NCI-H774 (cell line): ENCODE data around the gene NEURL1B.
"Not testable (repeated sequence)": the region's sequence is repeated elsewhere in the genome, so short reads cannot be mapped to it uniquely, and the experiment has no call there.

ENCODE experiments used
- DNase-seq: peaks from one replicate; lab custom pipeline; 2025; lab: John Stamatoyannopoulos, UW

The NEURL1B gene

GRCh38 chr5:172695232-172696054 lies 54.4 kb downstream of the NEURL1B start:
- DNase-seq: no peak

GRCh38 chr5:172696171-172696849 lies 55.2 kb downstream of the NEURL1B start:
- no peak for DNase-seq

- DNase-seq: peak; percentile 72
Observed at GRCh38 chr5:172697123-172698121, 56.4 kb downstream of the NEURL1B start.

GRCh38 chr5:172699423-172699822 lies 58.4 kb downstream of the NEURL1B start:
- no peak for DNase-seq

- no peak for DNase-seq
Observed at GRCh38 chr5:172699999-172700364, 58.9 kb downstream of the NEURL1B start.

- DNase-seq: no peak
Observed at GRCh38 chr5:172700365-172701290, 59.6 kb downstream of the NEURL1B start.

GRCh38 chr5:172701291-172701656 lies 60.2 kb downstream of the NEURL1B start:
- no peak for DNase-seq

GRCh38 chr5:172703952-172704351 lies 62.9 kb downstream of the NEURL1B start:
- no peak for DNase-seq

- no peak for DNase-seq
Observed at GRCh38 chr5:172705576-172706084, 64.6 kb downstream of the NEURL1B start.

GRCh38 chr5:172706796-172707195 lies 65.7 kb downstream of the NEURL1B start:
- DNase-seq: no peak

- DNase-seq: no peak
Observed at GRCh38 chr5:172707285-172708182, 66.5 kb downstream of the NEURL1B start.

- no peak for DNase-seq
Observed at GRCh38 chr5:172708183-172708505, 67.1 kb downstream of the NEURL1B start.

GRCh38 chr5:172710676-172711075 lies 69.6 kb downstream of the NEURL1B start:
- DNase-seq: no peak

- DNase-seq: not testable (repeated sequence)
Observed at GRCh38 chr5:172711321-172711861, 70.3 kb downstream of the NEURL1B start.

- no peak for DNase-seq
Observed at GRCh38 chr5:172712610-172713009, 71.5 kb downstream of the NEURL1B start.

- peak; percentile 29 for DNase-seq
Observed at GRCh38 chr5:172713113-172713808, 72.2 kb downstream of the NEURL1B start.

GRCh38 chr5:172713809-172714490 lies 72.9 kb downstream of the NEURL1B start:
- DNase-seq: no peak
